H9 (cell line): Measurements from ENCODE around the gene TP73. TPM values are rescaled to one million over a fixed set of nuclear protein-coding genes. Genes with fewer than 3 reads are reported as not detected.

Experiments
- DNase-seq: peaks from one replicate; pipeline ENCODE4 v3.0.0-alpha.2; 2017
- H2AFZ ChIP-seq: one replicate; pipeline ENCODE4 v1.6.1; 2013; ENCODE audit warnings: mild to moderate bottlenecking, low read length, control low read depth, moderate library complexity
- H2AK5ac ChIP-seq: 2 replicates; pipeline ENCODE4 v1.6.1; 2013; ENCODE audit warnings: low read length, control low read depth, mixed read lengths; ENCODE audit not compliant: insufficient read length
- H2BK120ac ChIP-seq: one replicate; pipeline ENCODE4 v1.6.1; 2013; ENCODE audit warnings: low read depth, mild to moderate bottlenecking, low read length, control low read depth, inconsistent platforms; ENCODE audit not compliant: poor library complexity, severe bottlenecking
- H2BK12ac ChIP-seq: 2 replicates; pipeline ENCODE4 v1.6.1; 2013; ENCODE audit warnings: low read length, control low read depth, mixed read lengths, low read depth; ENCODE audit not compliant: insufficient read length
- H2BK15ac ChIP-seq: 2 replicates; pipeline ENCODE4 v1.6.1; 2013; ENCODE audit warnings: low read depth, low read length, control low read depth
- H2BK20ac ChIP-seq: one replicate; pipeline ENCODE4 v1.6.1; 2013; ENCODE audit warnings: low read depth, mild to moderate bottlenecking, low read length, control low read depth, inconsistent platforms; ENCODE audit not compliant: poor library complexity, severe bottlenecking
- H2BK5ac ChIP-seq: 2 replicates; pipeline ENCODE4 v1.6.1; 2013; ENCODE audit warnings: low read length, control low read depth, mixed read lengths; ENCODE audit not compliant: insufficient read length
- H3K14ac ChIP-seq: 2 replicates; pipeline ENCODE4 v1.6.1; 2013; ENCODE audit warnings: low read length, control low read depth; ENCODE audit not compliant: insufficient read depth
- H3K18ac ChIP-seq: 2 replicates; pipeline ENCODE4 v1.6.1; 2013; ENCODE audit warnings: low read depth, mild to moderate bottlenecking, mixed read lengths, low read length, control low read depth; ENCODE audit not compliant: insufficient read length
- H3K23ac ChIP-seq: 2 replicates; pipeline ENCODE4 v1.6.1; 2013; ENCODE audit warnings: low read length, control low read depth, mixed read lengths, low read depth; ENCODE audit not compliant: insufficient read length
- H3K23me2 ChIP-seq: 2 replicates; pipeline ENCODE4 v1.6.1; 2013; ENCODE audit warnings: low read depth, mild to moderate bottlenecking, mixed read lengths, low read length, control low read depth; ENCODE audit not compliant: insufficient read length, poor library complexity, severe bottlenecking
- H3K27ac ChIP-seq: 2 replicates; pipeline ENCODE4 v1.5.1; 2013; ENCODE audit warnings: low read length, control low read depth, mixed read lengths, low read depth; ENCODE audit not compliant: insufficient read length
- H3K27me3 ChIP-seq: 2 replicates; pipeline ENCODE4 v1.6.1; 2013; ENCODE audit warnings: low read length, control low read depth, inconsistent platforms; ENCODE audit not compliant: insufficient read depth
- H3K4ac ChIP-seq: 2 replicates; pipeline ENCODE4 v1.6.1; 2013; ENCODE audit warnings: low read depth, mild to moderate bottlenecking, control low read depth, inconsistent platforms, low read length, moderate library complexity
- H3K4me1 ChIP-seq: 2 replicates; pipeline ENCODE4 v1.6.1; 2013; ENCODE audit warnings: low read length, control low read depth, inconsistent platforms; ENCODE audit not compliant: insufficient read depth
- H3K4me2 ChIP-seq: 2 replicates; pipeline ENCODE4 v1.6.1; 2013; ENCODE audit warnings: low read length, control low read depth, mixed read lengths; ENCODE audit not compliant: insufficient read length, insufficient read depth
- H3K56ac ChIP-seq: 2 replicates; pipeline ENCODE4 v1.6.1; 2013; ENCODE audit warnings: low read depth, mild to moderate bottlenecking, mixed read lengths, low read length, control low read depth; ENCODE audit not compliant: insufficient read length
- H3K79me1 ChIP-seq: 2 replicates; pipeline ENCODE4 v1.6.1; 2013; ENCODE audit warnings: low read depth, mild to moderate bottlenecking, moderate library complexity, low read length, control low read depth, inconsistent platforms; ENCODE audit not compliant: insufficient read depth, poor library complexity, severe bottlenecking
- H3K79me2 ChIP-seq: 2 replicates; pipeline ENCODE4 v1.6.1; 2013; ENCODE audit warnings: low read length, control low read depth, inconsistent platforms; ENCODE audit not compliant: insufficient read depth
- H3K9ac ChIP-seq: 2 replicates; pipeline ENCODE4 v1.6.1; 2013; ENCODE audit warnings: low read length, control low read depth, mixed read lengths; ENCODE audit not compliant: insufficient read length; ENCODE audit errors: extremely low read depth
- H3K9me3 ChIP-seq: one replicate; pipeline ENCODE4 v1.6.1; 2013; ENCODE audit warnings: low read depth, low read length, inconsistent platforms; ENCODE audit not compliant: control insufficient read depth
- H3T11ph ChIP-seq: one replicate; pipeline ENCODE4 v1.6.1; 2013; ENCODE audit warnings: mild to moderate bottlenecking, low read length, control low read depth, inconsistent platforms
- H4K20me1 ChIP-seq: one replicate; pipeline ENCODE4 v1.6.1; 2013; ENCODE audit not compliant: control insufficient read depth, insufficient read length, insufficient read depth
- H4K5ac ChIP-seq: 2 replicates; pipeline ENCODE4 v1.6.1; 2013; ENCODE audit warnings: low read depth, mild to moderate bottlenecking, mixed read lengths, low read length, control low read depth; ENCODE audit not compliant: insufficient read length
- H4K8ac ChIP-seq: replicated peaks from 2 replicates; pipeline ENCODE4 v1.6.1; 2013; ENCODE audit warnings: low read length, control low read depth, mixed read lengths, low read depth; ENCODE audit not compliant: insufficient read length
- H4K91ac ChIP-seq: 2 replicates; pipeline ENCODE4 v1.6.1; 2013; ENCODE audit warnings: low read depth, mild to moderate bottlenecking, moderate library complexity, mixed read lengths, low read length, control low read depth; ENCODE audit not compliant: insufficient read length
- H3K27ac Mint-ChIP-seq, 3 experiments: 2 replicates in 2 of 3; 3 replicates in 1 of 3; pipeline ENCODE4 v1.8.0; 2020 to 2021; ENCODE audit warnings: mixed read lengths in 3 of 3, mild to moderate bottlenecking in 1 of 3, moderate library complexity in 1 of 3
- H3K27me3 Mint-ChIP-seq: 2 replicates; pipeline ENCODE4 v1.8.0; 2021; ENCODE audit warnings: low read depth, mild to moderate bottlenecking, moderate library complexity, mixed read lengths
- H3K36me3 Mint-ChIP-seq, 3 experiments: 2 replicates in 2 of 3; 3 replicates in 1 of 3; pipeline ENCODE4 v1.8.0; 2020 to 2021; ENCODE audit warnings: low read depth in 3 of 3, mixed read lengths in 3 of 3; ENCODE audit not compliant: insufficient read depth in 1 of 3
- H3K4me1 Mint-ChIP-seq, 2 experiments: 2 replicates each; pipeline ENCODE4 v1.8.0; 2020; ENCODE audit warnings: mixed read lengths in 2 of 2
- H3K4me3 Mint-ChIP-seq, 2 experiments: 2 replicates in 1 of 2; 3 replicates in 1 of 2; pipeline ENCODE4 v1.8.0; 2020 to 2021; ENCODE audit warnings: mild to moderate bottlenecking in 2 of 2, mixed read lengths in 2 of 2, moderate library complexity in 1 of 2
- H3K9me3 Mint-ChIP-seq, 2 experiments: 2 replicates in 1 of 2; 3 replicates in 1 of 2; pipeline ENCODE4 v1.8.0; 2020; ENCODE audit warnings: mild to moderate bottlenecking in 2 of 2, mixed read lengths in 2 of 2, moderate library complexity in 1 of 2
- CTCF ChIP-seq: fragments of 200-600 bp; sonication (generic); conservative IDR thresholded peaks from 3 replicates; pipeline ENCODE4 v1.8.0; 2021; ENCODE audit warnings: antibody characterized with exemption, mild to moderate bottlenecking
- WGBS: extraction: QIAGEN DNeasy Blood & Tissue Kit; methylation state at CpG from one replicate; pipeline ENCODE4 v1.1.7; 2013; ENCODE audit warnings: missing lambda C conversion rate, low lambda C conversion rate, mixed read lengths; ENCODE audit not compliant: insufficient read length; ENCODE audit errors: extremely low coverage; 5-methylcytosine and 5-hydroxymethylcytosine counted together
- total RNA-seq: library from RNA; stranded (reverse); gene quantifications from 2 replicates; pipeline ENCODE4 v1.2.1, GENCODE V29; 2021

The TP73 gene
- total RNA-seq, 1 experiment from 2014 or later: 4.7 TPM

GRCh38 chr1:3705341-3705950 is 53.1 kb downstream of the TP73 start:
- H3K56ac ChIP-seq: no peak overlapping the region
- Mint-ChIP-seq H3K36me3 (no peaks in the 10 kb centered on the region), H3K27ac (no peak overlapping the region), H3K4me1 (peaks cover 16 to 25% of the 10 kb centered on the region in 2 experiments), H3K9me3 (no peaks in the 10 kb centered on the region), H3K27me3 (peaks cover 9% of the 10 kb centered on the region), H3K4me3 (no peak overlapping the region)
- no peak overlapping the region for H3K27ac ChIP-seq
- no peak overlapping the region for H2BK15ac ChIP-seq
- H3K79me1 ChIP-seq: no peaks in the 10 kb centered on the region
- no peak overlapping the region for H3K23ac ChIP-seq
- H4K91ac ChIP-seq: no peak overlapping the region
- no peak overlapping the region for H2AFZ ChIP-seq
- H3K23me2 ChIP-seq: no peaks in the 10 kb centered on the region
- no peaks in the 10 kb centered on the region for H3K27me3 ChIP-seq
- no peak overlapping the region for H2AK5ac ChIP-seq
- no peaks in the 10 kb centered on the region for H3K4me1 ChIP-seq
- no peak overlapping the region for H3K4ac ChIP-seq
- no peak for DNase-seq
- H2BK120ac ChIP-seq: no peak overlapping the region
- no peak overlapping the region for H4K8ac ChIP-seq
- WGBS: no CpG with 5 or more reads among the region's 19 CpGs
- no peak overlapping the region for H3K4me2 ChIP-seq
- no peak overlapping the region for H2BK12ac ChIP-seq
- no peak overlapping the region; the same call in 1 of the 2 replicates for H3K14ac ChIP-seq
- H2BK5ac ChIP-seq: no peak overlapping the region
- H3K9ac ChIP-seq: no peak overlapping the region
- no peak overlapping the region for H3K18ac ChIP-seq
- H3K9me3 ChIP-seq: no peaks in the 10 kb centered on the region
- H3K79me2 ChIP-seq: no peaks in the 10 kb centered on the region
- H2BK20ac ChIP-seq: no peak overlapping the region
- H4K5ac ChIP-seq: no peak overlapping the region
- H3T11ph ChIP-seq: no peak overlapping the region
- no peak for TF ChIP-seq CTCF
- H4K20me1 ChIP-seq: no peaks in the 10 kb centered on the region
